Mesodermal cell (in vitro differentiated cells): ENCODE results near the gene FEM1B. TPM values are rescaled to one million over a fixed set of nuclear protein-coding genes. Genes with fewer than 3 reads are reported as not detected.

Experiments used
- H3K27ac ChIP-seq: 2 replicates; pipeline ENCODE4 v1.7.0; 2013; ENCODE audit warnings: mild to moderate bottlenecking, low read depth, low read length, moderate library complexity; ENCODE audit not compliant: severe bottlenecking
- H3K36me3 ChIP-seq: 2 replicates; pipeline ENCODE4 v1.7.1; 2013; ENCODE audit warnings: mild to moderate bottlenecking, low read length, moderate library complexity; ENCODE audit not compliant: control insufficient read depth, insufficient read depth
- H3K4me1 ChIP-seq: one replicate; pipeline ENCODE4 v1.7.1; 2013; ENCODE audit warnings: mild to moderate bottlenecking, low read length; ENCODE audit not compliant: insufficient read depth, control insufficient read depth, poor library complexity, severe bottlenecking
- H3K4me3 ChIP-seq: 2 replicates; pipeline ENCODE4 v1.7.0; 2013; ENCODE audit warnings: low read length, control low read depth, mild to moderate bottlenecking; ENCODE audit not compliant: insufficient read depth, poor library complexity, severe bottlenecking; ENCODE audit errors: extremely low read depth
- H3K9me3 ChIP-seq: 2 replicates; pipeline ENCODE4 v1.7.1; 2013; ENCODE audit warnings: mild to moderate bottlenecking, low read length, moderate library complexity; ENCODE audit not compliant: control insufficient read depth
- WGBS, 2 experiments: methylation state at CpG; one replicate each; pipeline ENCODE4 v1.1.5; 2013; ENCODE audit warnings: missing lambda C conversion rate in 2 of 2; ENCODE audit not compliant: insufficient coverage in 2 of 2; 5-methylcytosine and 5-hydroxymethylcytosine counted together
- polyA plus RNA-seq, 2 experiments: library from polyadenylated mRNA; stranded (reverse); fragments of 50-300 nt; gene quantifications; one replicate each; pipeline ENCODE4 v1.2.3, GENCODE V29; 2013

Gene FEM1B
- polyA plus RNA-seq (2013, experiment 1 of 2), result 39.7 TPM
- polyA plus RNA-seq (2013, experiment 2 of 2), result 33.3 TPM

DNA sequence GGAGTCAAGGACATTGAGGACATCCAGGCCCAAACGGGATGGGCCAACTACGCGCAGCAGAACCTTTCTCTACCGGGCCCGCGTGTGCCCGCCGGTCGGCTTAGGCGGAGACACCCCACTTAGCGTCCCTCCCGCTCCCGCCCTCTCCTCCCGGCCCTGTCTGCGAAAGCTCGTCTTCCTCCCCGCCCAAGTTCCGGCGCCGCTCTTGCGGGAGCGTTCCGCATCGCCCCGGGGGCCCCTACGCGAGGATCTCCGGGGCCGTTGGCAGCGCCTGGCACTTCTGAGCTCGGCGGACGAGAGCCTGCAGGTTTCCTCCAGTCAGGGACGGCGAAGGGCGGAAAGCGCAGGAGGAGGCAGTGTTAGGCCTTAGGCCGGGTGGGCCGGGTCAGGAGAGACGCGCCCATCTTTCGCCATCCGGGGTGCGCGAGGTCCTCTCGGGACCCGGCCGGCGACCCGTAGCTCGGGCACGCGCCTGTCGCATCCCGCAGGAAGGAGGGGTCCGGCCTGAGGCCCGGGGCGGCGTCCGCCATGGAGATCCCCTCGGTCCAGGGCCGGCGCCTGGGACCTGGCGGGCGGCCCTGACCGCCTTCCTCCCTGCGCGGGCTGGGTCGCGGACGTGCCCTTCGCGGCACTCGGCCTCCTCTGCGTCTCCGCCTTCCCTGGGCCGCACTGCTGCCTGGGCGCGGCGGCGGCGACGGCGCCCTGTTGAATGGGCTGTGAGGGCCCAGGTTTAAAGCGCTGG lies at the start of gene FEM1B:
FEM1B (plus strand) TSS at position 143 of the 742 bp plus-strand sequence. CDS start 673 bp downstream, outside the sequence.
- WGBS, 2 experiments, result 0% methylated on average over 58 to 59 of the region's 85 CpGs
- peak within 1 kb of the TSS; percentile 73 for H3K4me3 ChIP-seq
- H3K27ac ChIP-seq, result peak within 1 kb of the TSS; percentile 95
- peaks cover 26% of the 10 kb centered on the region for H3K4me1 ChIP-seq
- no peaks in the 10 kb centered on the region for H3K9me3 ChIP-seq
- H3K36me3 ChIP-seq, result peaks cover 10% of the 10 kb centered on the region

DNA sequence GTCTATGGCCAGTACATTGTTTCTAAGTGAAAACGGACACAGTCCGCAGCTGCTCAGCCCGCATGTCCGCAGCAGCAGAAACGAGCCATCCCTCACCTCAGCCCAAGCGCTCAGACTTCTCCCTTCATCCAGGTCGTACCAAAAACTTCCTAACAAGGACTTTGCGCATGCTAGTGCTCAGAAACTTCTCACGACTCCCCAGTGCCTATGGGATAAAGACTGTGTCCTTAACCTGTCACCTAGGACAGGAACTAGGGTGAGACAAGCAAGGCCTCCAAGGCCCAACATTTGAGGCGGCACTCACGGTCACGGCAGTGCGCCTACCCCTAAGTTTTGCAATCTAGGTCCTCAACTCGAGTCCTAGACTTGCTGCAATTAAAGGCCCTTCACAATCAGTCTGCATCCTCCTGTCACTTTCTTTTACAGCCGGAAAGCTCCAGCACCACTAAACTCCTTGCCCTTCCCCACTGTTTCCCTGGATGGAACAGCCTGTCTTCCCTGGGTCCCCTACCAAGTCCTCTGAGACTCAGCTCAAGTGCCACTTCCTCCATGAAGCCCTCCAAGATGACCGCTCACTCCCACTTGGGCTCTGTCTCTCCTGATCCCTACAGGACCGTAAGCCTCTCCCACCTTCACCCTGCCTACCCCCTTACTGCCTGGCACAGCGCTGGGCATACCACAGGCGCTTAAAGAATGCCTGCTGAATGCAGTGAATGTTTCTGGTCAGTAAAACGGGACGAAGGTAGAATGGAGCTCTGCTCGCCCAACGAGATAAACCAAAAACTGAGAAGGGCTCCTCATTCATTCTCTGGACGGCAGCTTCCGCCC lies 49.2 kb upstream of the FEM1B start:
- H3K27ac ChIP-seq, result peak overlapping the region; percentile 93
- H3K36me3 ChIP-seq, result peaks cover 6% of the 10 kb centered on the region
- peaks cover 3% of the 10 kb centered on the region for H3K4me1 ChIP-seq
- 36 to 42% methylated on average over 18 to 24 of the region's 25 CpGs for WGBS, 2 experiments
- H3K9me3 ChIP-seq, result peaks cover 3% of the 10 kb centered on the region
- H3K4me3 ChIP-seq, result peak overlapping the region; percentile 78

DNA sequence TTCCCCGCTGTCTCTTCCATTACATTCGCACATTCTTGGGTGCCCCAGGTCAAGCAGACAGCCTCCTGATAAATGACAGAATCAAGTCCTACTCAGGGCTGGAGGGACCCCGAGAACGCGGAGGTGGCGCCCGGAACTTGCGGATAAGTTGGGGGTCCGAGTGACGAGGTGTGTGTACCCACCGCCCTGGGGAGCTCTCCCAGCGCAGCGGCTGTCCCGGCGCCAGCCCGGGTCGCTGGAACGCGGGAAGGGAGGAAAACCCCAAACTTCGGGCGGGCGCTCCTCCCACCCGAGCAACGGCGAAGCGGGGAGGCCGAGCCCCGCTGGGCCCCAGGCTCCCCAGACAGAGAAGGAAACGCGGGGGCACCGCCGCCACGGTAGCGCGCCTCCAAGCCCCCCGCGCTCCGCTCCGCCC lies 48.6 kb upstream of the FEM1B start:
- peaks cover under 1% of the 10 kb centered on the region for H3K36me3 ChIP-seq
- H3K9me3 ChIP-seq, result no peaks in the 10 kb centered on the region
- peak overlapping the region; percentile 78 for H3K4me3 ChIP-seq
- peak overlapping the region; percentile 93 for H3K27ac ChIP-seq
- WGBS, 2 experiments, result 0 to 1% methylated on average over 30 to 34 of the region's 39 CpGs
- H3K4me1 ChIP-seq, result peaks cover 7% of the 10 kb centered on the region

DNA sequence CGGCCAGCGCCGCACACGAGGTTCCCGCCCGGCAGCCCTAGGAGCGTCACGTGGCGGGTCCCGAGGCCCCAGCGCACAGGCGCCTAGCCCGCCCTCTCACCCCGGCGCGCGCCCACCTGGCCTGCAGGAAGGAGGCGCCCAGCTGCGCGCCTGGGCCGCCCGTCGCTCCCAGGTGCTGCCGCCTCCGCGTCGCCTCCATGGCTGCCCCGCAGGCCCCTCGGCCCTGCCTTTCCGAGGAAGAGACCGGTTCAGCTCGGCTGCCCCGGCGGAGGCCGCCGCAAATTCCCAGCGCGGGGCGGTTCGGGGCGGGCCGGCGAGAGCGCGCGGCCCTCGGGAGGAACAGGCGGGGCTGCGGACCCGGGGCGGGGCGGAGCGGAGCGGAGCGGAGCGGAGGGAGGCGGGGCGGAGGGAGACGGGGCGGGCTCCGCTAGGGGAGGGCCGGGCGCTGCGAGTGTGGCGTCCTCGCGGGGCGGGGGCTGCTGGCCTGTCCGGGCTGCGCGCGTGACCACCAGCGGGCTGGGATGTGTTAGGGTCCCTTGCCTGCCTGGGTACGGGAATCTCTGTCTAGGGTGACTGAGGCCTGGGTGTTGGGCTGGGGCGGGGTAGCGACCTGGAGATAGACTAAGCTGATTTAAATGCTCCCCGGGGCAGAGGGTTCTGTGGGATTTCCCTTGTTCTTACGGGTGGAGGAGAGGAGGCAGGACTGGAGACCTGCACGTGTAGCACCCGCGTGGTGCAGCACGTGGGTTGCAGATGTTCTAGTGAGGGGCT lies 48.0 kb upstream of the FEM1B start, which contains the start of gene CLN6:
CLN6 (minus strand) TSS at position 343 of the 771 bp plus-strand sequence; CDS start at position 199, 144 bp downstream.
- H3K9me3 ChIP-seq, result no peaks in the 10 kb centered on the region
- H3K36me3 ChIP-seq, result no peaks in the 10 kb centered on the region
- peak within 1 kb of the TSS; percentile 93 for H3K27ac ChIP-seq
- WGBS, 2 experiments, result 1% methylated on average over 52 to 63 of the region's 82 CpGs
- H3K4me1 ChIP-seq, result peaks cover 7% of the 10 kb centered on the region
- peak within 1 kb of the TSS; percentile 78 for H3K4me3 ChIP-seq

DNA sequence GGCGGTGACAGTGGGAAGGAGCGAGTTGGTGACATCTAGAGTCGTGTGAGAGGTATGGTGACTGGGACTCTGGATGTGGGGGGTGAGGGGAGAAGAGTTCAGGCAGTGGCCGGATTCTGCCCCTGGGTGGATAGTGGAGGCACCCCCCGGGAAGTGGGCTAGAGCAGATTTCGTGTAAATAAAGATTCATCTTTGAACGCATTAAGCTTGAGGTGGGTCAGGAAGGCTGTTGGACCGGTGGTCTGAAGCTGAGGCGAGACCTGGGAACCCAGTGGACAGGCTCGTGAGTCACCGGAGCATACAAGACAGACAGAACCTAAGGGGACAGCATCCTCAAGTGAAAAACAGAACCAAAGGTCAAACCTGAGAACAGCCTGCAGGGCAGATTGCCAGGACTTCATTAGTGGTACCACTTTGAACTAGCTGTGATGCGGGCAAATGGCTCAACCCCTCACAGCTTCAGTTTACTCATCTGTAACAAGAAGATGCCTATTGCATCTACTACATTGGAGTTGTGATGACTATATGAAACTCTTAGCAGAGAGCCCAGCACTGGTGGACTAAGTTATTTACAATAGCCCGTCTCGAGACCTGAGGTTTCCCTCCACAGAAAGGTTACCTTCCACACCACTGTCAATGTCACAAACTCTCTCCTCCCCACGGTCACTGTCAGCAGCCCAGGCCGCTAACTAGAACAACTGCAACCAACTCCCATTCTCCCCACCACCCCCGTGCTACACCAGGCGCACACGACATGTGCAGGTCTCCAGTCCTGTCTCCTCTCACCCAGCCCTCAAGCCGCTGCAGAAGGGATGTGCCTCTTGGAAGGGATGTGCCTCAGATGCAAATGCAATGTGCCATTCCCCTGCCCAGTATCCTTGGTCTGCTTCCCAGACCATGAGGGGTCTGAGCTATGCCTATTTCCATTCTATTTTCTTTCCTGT lies 47.1 kb upstream of the FEM1B start:
- H3K9me3 ChIP-seq, result no peaks in the 10 kb centered on the region
- H3K4me1 ChIP-seq, result peaks cover 7% of the 10 kb centered on the region
- no peak overlapping the region for H3K27ac ChIP-seq
- WGBS, 2 experiments, result 70% methylated on average over 15 to 20 of the region's 20 CpGs
- H3K4me3 ChIP-seq, result peak overlapping the region; percentile 78
- H3K36me3 ChIP-seq, result no peaks in the 10 kb centered on the region

DNA sequence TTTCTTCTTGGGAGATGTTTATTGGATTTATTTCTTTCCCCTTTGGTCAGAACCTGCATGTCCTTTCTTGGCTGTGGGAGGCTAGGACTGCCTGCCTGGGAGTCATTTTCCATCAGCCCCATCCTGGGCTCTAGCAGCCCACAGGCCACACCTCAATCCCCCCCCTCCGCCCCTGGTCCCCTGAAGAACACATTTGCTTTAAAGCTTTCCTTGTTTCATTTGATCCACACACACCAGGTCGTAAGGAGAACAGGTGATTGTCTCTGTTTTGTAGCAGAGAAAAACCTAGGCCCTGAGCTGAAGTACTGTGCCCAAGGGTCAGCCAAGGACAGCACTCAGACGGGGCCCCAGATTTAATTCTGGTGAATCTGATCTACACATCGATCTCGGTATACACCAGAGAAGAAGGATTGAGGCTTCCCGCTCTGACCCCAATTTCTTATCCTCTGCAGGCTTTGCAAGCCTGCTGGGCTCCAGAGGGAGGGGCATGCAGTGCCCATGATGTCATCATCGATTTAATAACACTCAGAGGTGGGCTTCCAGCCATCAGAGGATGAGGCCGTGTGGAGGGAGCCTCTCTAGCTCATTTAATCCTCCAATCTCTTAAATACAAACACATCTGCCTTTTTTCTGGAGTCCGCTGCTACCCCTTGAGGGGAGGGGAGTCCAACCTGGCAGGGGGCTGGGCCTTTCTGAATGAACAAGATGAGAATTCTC lies 46.3 kb upstream of the FEM1B start:
- 82 to 86% methylated on average over 5 to 6 of the region's 9 CpGs for WGBS, 2 experiments
- Histone ChIP-seq H3K4me1 (peaks cover 7% of the 10 kb centered on the region), H3K36me3 (no peaks in the 10 kb centered on the region), H3K27ac (no peak overlapping the region), H3K9me3 (no peaks in the 10 kb centered on the region), H3K4me3 (no peak overlapping the region)

DNA sequence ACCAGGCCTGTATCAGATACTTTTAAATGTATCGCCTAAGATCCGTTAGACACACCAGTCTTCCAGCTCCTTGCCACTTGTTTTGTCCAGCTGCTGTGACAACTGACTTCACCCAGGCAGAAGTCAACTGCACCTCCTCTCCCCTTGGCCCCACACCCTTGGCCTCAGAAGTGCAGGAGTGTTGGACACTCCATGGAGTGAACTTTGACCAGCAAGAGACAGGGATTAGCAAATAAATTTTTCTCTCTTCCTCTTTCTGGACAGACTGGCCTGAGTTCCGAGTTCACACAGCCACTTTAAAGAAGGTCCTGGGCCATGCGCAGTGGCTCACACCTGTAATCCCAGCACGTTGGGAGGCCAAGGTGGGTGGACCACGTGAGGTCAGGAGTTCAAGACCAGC lies 45.1 kb upstream of the FEM1B start:
- peaks cover 7% of the 10 kb centered on the region for H3K4me1 ChIP-seq
- no peak overlapping the region for H3K4me3 ChIP-seq
- no peak overlapping the region for H3K27ac ChIP-seq
- H3K36me3 ChIP-seq, result no peaks in the 10 kb centered on the region
- WGBS, 2 experiments, result 92 to 95% methylated on average over 6 of the region's 6 CpGs
- H3K9me3 ChIP-seq, result no peaks in the 10 kb centered on the region

DNA sequence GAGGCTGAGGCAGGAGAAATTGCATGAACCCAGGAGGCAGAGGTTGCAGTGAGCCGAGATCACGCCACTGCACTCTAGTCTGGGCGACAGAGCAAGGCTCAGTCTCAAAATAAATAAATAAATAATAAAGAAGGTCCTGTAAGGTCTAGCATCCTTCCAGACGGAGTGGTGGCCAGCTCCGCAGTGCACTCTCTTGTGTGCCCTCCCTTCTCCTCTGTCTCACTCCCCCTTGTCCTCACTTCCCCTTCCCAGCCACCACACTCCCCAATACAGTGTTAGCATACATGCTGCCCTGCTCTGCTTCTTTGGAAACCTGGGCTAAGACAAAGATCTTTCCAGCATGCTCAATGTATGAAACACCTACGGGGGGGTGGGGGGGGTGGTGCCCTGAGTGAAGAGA lies 44.6 kb upstream of the FEM1B start:
- Histone ChIP-seq H3K4me1 (peaks cover 7% of the 10 kb centered on the region), H3K4me3 (no peak overlapping the region), H3K9me3 (no peaks in the 10 kb centered on the region), H3K27ac (no peak overlapping the region), H3K36me3 (no peaks in the 10 kb centered on the region)
- WGBS, 2 experiments, result 100% methylated on average over 2 of the region's 6 CpGs

DNA sequence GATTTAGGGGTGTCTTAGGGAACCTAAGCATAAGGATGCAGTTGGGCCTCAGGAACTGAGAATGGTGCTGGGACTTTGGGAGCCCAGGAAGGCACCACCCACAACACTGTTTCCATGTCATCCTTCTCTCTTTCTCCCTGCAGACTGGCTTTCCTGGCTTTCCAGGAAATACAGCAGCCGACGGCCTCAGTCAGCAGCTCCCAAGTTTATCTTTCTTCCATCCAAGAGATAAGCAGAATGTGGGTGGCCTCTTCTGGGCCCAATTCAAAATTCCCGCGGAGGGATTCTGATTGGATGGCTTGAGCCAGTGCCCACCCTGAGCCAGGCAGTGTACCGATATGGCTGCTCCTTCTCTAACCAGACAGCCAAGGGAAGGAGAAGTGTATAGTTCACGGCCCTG lies 43.5 kb upstream of the FEM1B start:
- Histone ChIP-seq H3K27ac (no peak overlapping the region), H3K4me3 (no peak overlapping the region), H3K9me3 (no peaks in the 10 kb centered on the region), H3K36me3 (no peaks in the 10 kb centered on the region), H3K4me1 (peaks cover 4% of the 10 kb centered on the region)
- 62 to 67% methylated on average over 2 to 6 of the region's 6 CpGs for WGBS, 2 experiments
